Uterus (tissue), 4 donors: ENCODE measurements around the gene HADH. TPM values are rescaled to one million over a fixed set of nuclear protein-coding genes. Genes with fewer than 3 reads are reported as not detected.
A peak's percentile ranks its signal among the peaks of the same experiment; 100 is the strongest.
"Not testable (repeated sequence)": the region's sequence is repeated elsewhere in the genome, so short reads cannot be mapped to it uniquely, and the experiment has no call there.

ENCODE experiments used
- DNase-seq, 2 donors: peaks; one replicate each; pipeline ENCODE4 v3.0.0-alpha.2; 2019 to 2020
- H3K27ac ChIP-seq, 2 donors: fragments of 200-600 bp; sonication (generic); 1 replicate in 1 of 2; 2 replicates in 1 of 2; pipeline ENCODE4 v1.5.1; 2016 to 2018
- H3K27me3 ChIP-seq, 2 donors: fragments of 200-600 bp; sonication (generic); one replicate each; pipeline ENCODE4 v1.5.1; 2018 to 2019; ENCODE audit warnings: control low read depth in 1 of 2
- H3K36me3 ChIP-seq, 2 donors: fragments of 200-600 bp; sonication (generic); one replicate each; pipeline ENCODE4 v1.5.1; 2019; ENCODE audit warnings: control low read depth in 1 of 2
- H3K4me1 ChIP-seq, 2 donors: fragments of 200-600 bp; sonication (generic); one replicate each; pipeline ENCODE4 v1.5.1; 2018 to 2019; ENCODE audit warnings: control low read depth in 1 of 2
- H3K4me3 ChIP-seq, 2 donors: fragments of 200-600 bp; sonication (generic); 1 replicate in 1 of 2; 2 replicates in 1 of 2; pipeline ENCODE4 v1.5.1; 2018 to 2019; ENCODE audit warnings: mild to moderate bottlenecking in 1 of 2
- H3K9me3 ChIP-seq, 2 donors: fragments of 200-600 bp; sonication (generic); one replicate each; pipeline ENCODE4 v1.5.1; 2019; ENCODE audit warnings: control low read depth in 1 of 2
- CTCF ChIP-seq, 4 experiments: fragments of 200-600 bp in 2 of 4; fragments of 450-650 bp in 2 of 4; sonication (generic) in 2 of 4; IDR thresholded peaks; one replicate each; pipeline ENCODE4 v1.5.1; 2016 to 2019; ENCODE audit warnings: antibody characterized with exemption in 4 of 4, mild to moderate bottlenecking in 2 of 4, moderate library complexity in 1 of 4
- POLR2A ChIP-seq, 2 donors: fragments of 450-650 bp; IDR thresholded peaks; one replicate each; pipeline ENCODE4 v1.6.1; 2016; ENCODE audit warnings: antibody characterized with exemption in 2 of 2, mild to moderate bottlenecking in 1 of 2, moderate library complexity in 1 of 2
- intact Hi-C: fragments of 100-400 bp; cut with DNase I; formaldehyde crosslinking; loops from one replicate; pipeline ENCODE4 v1.15.1; 2023; ENCODE audit warnings: low total_unique reads
- total RNA-seq, 4 donors: library from RNA; depleted of rRNA in 3 of 4; stranded (reverse); fragments of >200 nt in 3 of 4; gene quantifications; one replicate each; pipeline versions ENCODE4 v1.1.0 to v1.2.4, GENCODE V29; 2014 to 2023
- donor health status: DM: yes; HTN: yes; CAD: no.

The HADH gene
- total RNA-seq, 4 donors from 2014 or later, result 32.0 to 63.5 (median 50.0) TPM

- DNase-seq, result peak in 1 of 2 donors; percentile 41
- no peak overlapping the region for H3K4me3 ChIP-seq
- peaks cover 0 to 8% of the 10 kb centered on the region in 2 donors for H3K4me1 ChIP-seq
- no peaks in the 10 kb centered on the region for H3K9me3 ChIP-seq
- no peaks in the 10 kb centered on the region for H3K27me3 ChIP-seq
- TF ChIP-seq POLR2A (IDR thresholded peaks at IDR 0.05), result no peak
- no peak for TF ChIP-seq CTCF (IDR thresholded peaks at IDR 0.05)
- intact Hi-C loops, result no loop called here
- H3K27ac ChIP-seq, result no peak overlapping the region
- H3K36me3 ChIP-seq, result no peaks in the 10 kb centered on the region
Observed at GRCh38 chr4:108045687-108046024, 56.0 kb downstream of the HADH start.

GRCh38 chr4:108047199-108047598 lies 57.5 kb downstream of the HADH start:
- no peak overlapping the region for H3K4me3 ChIP-seq
- TF ChIP-seq POLR2A (IDR thresholded peaks at IDR 0.05), result no peak
- no peak for TF ChIP-seq CTCF (IDR thresholded peaks at IDR 0.05)
- H3K36me3 ChIP-seq, result no peaks in the 10 kb centered on the region
- peaks cover 0 to 8% of the 10 kb centered on the region in 2 donors for H3K4me1 ChIP-seq
- no peak overlapping the region for H3K27ac ChIP-seq
- no peaks in the 10 kb centered on the region for H3K9me3 ChIP-seq
- DNase-seq, result no peak
- H3K27me3 ChIP-seq, result no peaks in the 10 kb centered on the region
- intact Hi-C loops, result no loop called here

GRCh38 chr4:108048157-108048556 lies 58.5 kb downstream of the HADH start:
- H3K36me3 ChIP-seq, result no peaks in the 10 kb centered on the region
- no peaks in the 10 kb centered on the region for H3K9me3 ChIP-seq
- peaks cover 0 to 8% of the 10 kb centered on the region in 2 donors for H3K4me1 ChIP-seq
- DNase-seq, result no peak
- TF ChIP-seq POLR2A (IDR thresholded peaks at IDR 0.05), result no peak
- no peak for TF ChIP-seq CTCF (IDR thresholded peaks at IDR 0.05)
- H3K4me3 ChIP-seq, result no peak overlapping the region
- H3K27ac ChIP-seq, result no peak overlapping the region
- no peaks in the 10 kb centered on the region for H3K27me3 ChIP-seq
- intact Hi-C loops, result no loop called here

- Histone ChIP-seq H3K36me3 (no peaks in the 10 kb centered on the region), H3K9me3 (no peaks in the 10 kb centered on the region), H3K27ac (no peak overlapping the region), H3K4me1 (peaks cover 0 to 8% of the 10 kb centered on the region in 2 donors), H3K4me3 (no peak overlapping the region), H3K27me3 (no peaks in the 10 kb centered on the region)
- intact Hi-C loops, result no loop called here
- TF ChIP-seq POLR2A (IDR thresholded peaks at IDR 0.05) (no peak), CTCF (IDR thresholded peaks at IDR 0.05) (no peak)
- DNase-seq, result no peak
Observed at GRCh38 chr4:108048997-108049396, 59.3 kb downstream of the HADH start.

GRCh38 chr4:108049406-108049805 lies 59.7 kb downstream of the HADH start:
- Histone ChIP-seq H3K27ac (no peak overlapping the region), H3K36me3 (no peaks in the 10 kb centered on the region), H3K9me3 (no peaks in the 10 kb centered on the region), H3K4me3 (no peak overlapping the region), H3K27me3 (no peaks in the 10 kb centered on the region), H3K4me1 (peaks cover 0 to 8% of the 10 kb centered on the region in 2 donors)
- intact Hi-C loops, result no loop called here
- TF ChIP-seq CTCF (IDR thresholded peaks at IDR 0.05), result no peak
- no peak for TF ChIP-seq POLR2A (IDR thresholded peaks at IDR 0.05)
- DNase-seq, result no peak

- H3K4me3 ChIP-seq, H3K36me3 ChIP-seq, DNase-seq, intact Hi-C loops, H3K27me3 ChIP-seq, H3K9me3 ChIP-seq, H3K27ac ChIP-seq, H3K4me1 ChIP-seq: not testable (repeated sequence)
Observed at GRCh38 chr4:108050166-108051111, 60.8 kb downstream of the HADH start.
